ENCODE measurements around the gene TROAP.
A peak's percentile ranks its signal among the peaks of the same experiment; 100 is the strongest.

TROAP gene

GRCh38 chr12:49283541-49284429 lies 39.3 kb upstream of the TROAP start:
- TF ChIP-seq ZNF169 (tag by site-specific recombination; IDR thresholded peaks at IDR 0.05) (no peak), ZNF510 (tag by site-specific recombination; IDR thresholded peaks at IDR 0.05; ENCODE audit: insufficient replicate concordance) (no peak), ZNF692 (tag by site-specific recombination; IDR thresholded peaks at IDR 0.05) (peak; percentile 30; the same call in 1 of the 2 replicates), ZXDB (tag by site-specific recombination; IDR thresholded peaks at IDR 0.05) (no peak), ZBTB17 (tag by site-specific recombination; IDR thresholded peaks at IDR 0.05) (peak; percentile 31; the same call in 1 of the 2 replicates), ZNF311 (tag by site-specific recombination; IDR thresholded peaks at IDR 0.05; ENCODE audit: borderline replicate concordance) (no peak), ZFP69B (tag by site-specific recombination; IDR thresholded peaks at IDR 0.05) (peak; percentile 24; the same call in 1 of the 2 replicates), ZNF202 (tag by site-specific recombination; IDR thresholded peaks at IDR 0.05; ENCODE audit: borderline replicate concordance) (0 out of 2 replicates have a peak, but pooled peaks have one; percentile 13), ZNF596 (tag by site-specific recombination; IDR thresholded peaks at IDR 0.05) (no peak), ZFHX2 (tag by site-specific recombination; conservative IDR thresholded peaks at IDR 0.05) (peak; percentile 53), KLF16 (tag by site-specific recombination; IDR thresholded peaks at IDR 0.05) (no peak)
- H3K27ac ChIP-seq (ENCODE audit: extremely low read depth, low read depth, low read length) = no peak overlapping the region
- ChIA-PET CTCF (interaction anchor here (0.6 to 8.9 kb wide), 14 partner anchors 8 to 478 kb away, joined by 3 to 208 read pairs (median 4); partner anchors contain the start of genes DNAJC22 and PRPH), POLR2A (interaction anchor here (1.4 kb wide), 1 partner anchor 13 kb away, joined by 3 read pairs; no protein-coding TSS in a partner anchor)
- no peaks in the 10 kb centered on the region for H3K9me3 ChIP-seq (ENCODE audit: control insufficient read depth, insufficient read depth, low read depth, low read length)
- H3K36me3 ChIP-seq (ENCODE audit: control insufficient read depth in 2 of 2, insufficient read depth in 1 of 2, low read length in 2 of 2) = peaks cover 0 to 3% of the 10 kb centered on the region in 2 experiments; a peak in 1 of 3 replicates
- H3K4me3 ChIP-seq (ENCODE audit: low read depth, low read length) = no peak overlapping the region
- H3K4me1 ChIP-seq (ENCODE audit: control insufficient read depth, insufficient read depth, low read length) = peaks cover 4% of the 10 kb centered on the region; the same call in 1 of the 2 replicates

GRCh38 chr12:49284672-49285071 lies 38.4 kb upstream of the TROAP start:
- CTCF ChIA-PET = interaction anchor here (0.6 to 8.9 kb wide), 13 partner anchors 9 to 477 kb away, joined by 3 to 208 read pairs (median 4); partner anchors contain the start of genes DNAJC22 and PRPH
- Histone ChIP-seq H3K4me1 (ENCODE audit: control insufficient read depth, insufficient read depth, low read length) (peaks cover under 1% of the 10 kb centered on the region; the same call in 1 of the 2 replicates), H3K9me3 (ENCODE audit: control insufficient read depth, insufficient read depth, low read depth, low read length) (no peaks in the 10 kb centered on the region), H3K27ac (ENCODE audit: extremely low read depth, low read depth, low read length) (no peak overlapping the region; the same call in 1 of the 2 replicates), H3K36me3 (ENCODE audit: control insufficient read depth in 2 of 2, insufficient read depth in 1 of 2, low read length in 2 of 2) (peaks cover 0 to 3% of the 10 kb centered on the region in 2 experiments; a peak in 1 of 3 replicates), H3K4me3 (ENCODE audit: low read depth, low read length) (no peak overlapping the region)
- TF ChIP-seq ZNF157 (tag by site-specific recombination; IDR thresholded peaks at IDR 0.05) (no peak), ZNF426 (tag by site-specific recombination; IDR thresholded peaks at IDR 0.05) (no peak), ZNF18 (tag by site-specific recombination; IDR thresholded peaks at IDR 0.05) (peak; percentile 94), PRDM1 (tag by site-specific recombination; IDR thresholded peaks at IDR 0.05) (peak; percentile 78), PRDM10 (tag by site-specific recombination; IDR thresholded peaks at IDR 0.05) (0 out of 2 replicates have a peak, but pooled peaks have one; percentile 28), ZNF555 (tag by site-specific recombination; conservative IDR thresholded peaks at IDR 0.05) (no peak), GLIS1 (tag by site-specific recombination; IDR thresholded peaks at IDR 0.05) (peak; percentile 48; the same call in 1 of the 2 replicates)
- POLR2A ChIA-PET = interaction anchor here (1.0 kb wide), 1 partner anchor 63 kb away, joined by 3 read pairs; no protein-coding TSS in a partner anchor

Data from HEK293 (cell line).